GM12878 (cell line): ENCODE results near the gene ECM1. TPM values are rescaled to one million over a fixed set of nuclear protein-coding genes. Genes with fewer than 3 reads are reported as not detected.

Experiments
- CBX3 ChIP-seq: fragments of 200-600 bp; sonication (generic); IDR thresholded peaks from 2 replicates; pipeline ENCODE4 v1.6.1; 2016; ENCODE audit warnings: low read depth, borderline replicate concordance
- CEBPZ ChIP-seq: fragments of 150-350 bp; IDR thresholded peaks from 2 replicates; pipeline ENCODE4 v1.6.1; 2016; ENCODE audit warnings: low read depth, low read length
- E2F4 ChIP-seq: IDR thresholded peaks from 2 replicates; pipeline ENCODE4 v1.6.1; 2012; ENCODE audit warnings: low read depth, low read length, improper control_type of control experiment
- FOS ChIP-seq: IDR thresholded peaks from 3 replicates; pipeline ENCODE4 v1.6.1; 2011; ENCODE audit warnings: borderline replicate concordance; ENCODE audit not compliant: insufficient read length; ENCODE audit errors: extremely low read depth
- HDAC2 ChIP-seq: fragments of 200-600 bp; sonication (generic); IDR thresholded peaks from 2 replicates; pipeline ENCODE4 v1.6.1; 2017
- MYB ChIP-seq: fragments of 150-350 bp; IDR thresholded peaks from 2 replicates; pipeline ENCODE4 v1.6.1; 2014; ENCODE audit warnings: mild to moderate bottlenecking, low read depth, low read length, borderline replicate concordance
- RELB ChIP-seq: fragments of 450-650 bp; IDR thresholded peaks from 2 replicates; pipeline ENCODE4 v1.6.1; 2017; ENCODE audit warnings: low read depth, mild to moderate bottlenecking, moderate library complexity
- REST ChIP-seq: IDR thresholded peaks from 2 replicates; pipeline ENCODE4 v1.6.1; 2012; ENCODE audit warnings: mild to moderate bottlenecking, low read depth, low read length
- SMARCA5 ChIP-seq: fragments of 450-650 bp; IDR thresholded peaks from 2 replicates; pipeline ENCODE4 v1.6.1; 2017; ENCODE audit warnings: mild to moderate bottlenecking
- SREBF1 ChIP-seq: IDR thresholded peaks from 2 replicates; pipeline ENCODE4 v1.6.1; 2012; ENCODE audit warnings: mild to moderate bottlenecking, low read length
- TAF1 ChIP-seq: IDR thresholded peaks from 2 replicates; pipeline ENCODE4 v1.6.1; 2011; ENCODE audit warnings: mild to moderate bottlenecking, low read depth, low read length, borderline replicate concordance
- YY1 ChIP-seq: IDR thresholded peaks from 2 replicates; pipeline ENCODE4 v1.6.1; 2011; ENCODE audit warnings: low read depth, mild to moderate bottlenecking, low read length
- ZNF217 ChIP-seq: fragments of 450-650 bp; IDR thresholded peaks from 2 replicates; pipeline ENCODE4 v1.6.1; 2017; ENCODE audit warnings: antibody characterized with exemption, mild to moderate bottlenecking
- ZNF687 ChIP-seq: fragments of 450-650 bp; IDR thresholded peaks from 2 replicates; pipeline ENCODE4 v1.6.1; 2017; ENCODE audit warnings: mild to moderate bottlenecking, moderate library complexity
- polyA plus RNA-seq, 11 experiments: library from polyadenylated mRNA; depleted of rRNA in 4 of 11; unstranded in 6 of 11; stranded (reverse) in 5 of 11; fragments of >200 nt; fragmentation: Nextera tagmentation in 4 of 11; fragmentation: Illumina TruSeq in 1 of 11; extraction: Ambion mirVana in 4 of 11; extraction: Trizol in 1 of 11; gene quantifications; 1 replicate in 1 of 11; 2 replicates in 10 of 11; pipeline versions ENCODE4 v1.2.1 to v1.2.3, GENCODE V29; 2011 to 2016; ENCODE audit warnings: inconsistent platforms in 2 of 11, missing spikeins in 2 of 11, low read depth in 1 of 11
- total RNA-seq, 4 experiments: library from RNA; depleted of rRNA in 3 of 4; stranded (reverse); fragments of >200 nt in 3 of 4; fragmentation: Illumina TruSeq in 1 of 4; extraction: Trizol in 1 of 4; gene quantifications; 2 replicates each; pipeline versions ENCODE4 v1.2.1 to v1.2.3, GENCODE V29; 2013 to 2021

ECM1 gene
- total and polyA plus RNA-seq, 10 of the 15 experiments (the other 5 are each of a cell fraction or from before 2014, with no cell fraction given) = 0.06 to 1.3 (median 0.60) TPM

GRCh38 chr1:150562446-150563339, 54.8 kb downstream of the ECM1 start (continued):
- peak; percentile 53; the same call in 1 of the 2 replicates for TF ChIP-seq REST
- peak; percentile 92 for TF ChIP-seq SMARCA5
- TF ChIP-seq CBX3 = no peak
- no peak for TF ChIP-seq ZNF217
- TF ChIP-seq CEBPZ = no peak
- no peak for TF ChIP-seq ZNF687
- peak; percentile 11; the same call in 1 of the 2 replicates for TF ChIP-seq RELB
- TF ChIP-seq SREBF1 = no peak
- TF ChIP-seq FOS = no peak
- 0 out of 2 replicates have a peak, but pooled peaks have one; percentile 16 for TF ChIP-seq E2F4
- TF ChIP-seq MYB = peak; percentile 29; the same call in 1 of the 2 replicates
- TF ChIP-seq TAF1 = 0 out of 2 replicates have a peak, but pooled peaks have one; percentile 58
- peak; percentile 75 for TF ChIP-seq YY1
- TF ChIP-seq HDAC2 = no peak
